GM18526 (cell line): ENCODE data around the gene SAT1.

Experiments used
- POLR2A ChIP-seq: IDR thresholded peaks from 3 replicates; pipeline ENCODE4 v1.6.1; 2011; ENCODE audit not compliant: insufficient read length; ENCODE audit errors: extremely low read depth

The SAT1 gene

DNA sequence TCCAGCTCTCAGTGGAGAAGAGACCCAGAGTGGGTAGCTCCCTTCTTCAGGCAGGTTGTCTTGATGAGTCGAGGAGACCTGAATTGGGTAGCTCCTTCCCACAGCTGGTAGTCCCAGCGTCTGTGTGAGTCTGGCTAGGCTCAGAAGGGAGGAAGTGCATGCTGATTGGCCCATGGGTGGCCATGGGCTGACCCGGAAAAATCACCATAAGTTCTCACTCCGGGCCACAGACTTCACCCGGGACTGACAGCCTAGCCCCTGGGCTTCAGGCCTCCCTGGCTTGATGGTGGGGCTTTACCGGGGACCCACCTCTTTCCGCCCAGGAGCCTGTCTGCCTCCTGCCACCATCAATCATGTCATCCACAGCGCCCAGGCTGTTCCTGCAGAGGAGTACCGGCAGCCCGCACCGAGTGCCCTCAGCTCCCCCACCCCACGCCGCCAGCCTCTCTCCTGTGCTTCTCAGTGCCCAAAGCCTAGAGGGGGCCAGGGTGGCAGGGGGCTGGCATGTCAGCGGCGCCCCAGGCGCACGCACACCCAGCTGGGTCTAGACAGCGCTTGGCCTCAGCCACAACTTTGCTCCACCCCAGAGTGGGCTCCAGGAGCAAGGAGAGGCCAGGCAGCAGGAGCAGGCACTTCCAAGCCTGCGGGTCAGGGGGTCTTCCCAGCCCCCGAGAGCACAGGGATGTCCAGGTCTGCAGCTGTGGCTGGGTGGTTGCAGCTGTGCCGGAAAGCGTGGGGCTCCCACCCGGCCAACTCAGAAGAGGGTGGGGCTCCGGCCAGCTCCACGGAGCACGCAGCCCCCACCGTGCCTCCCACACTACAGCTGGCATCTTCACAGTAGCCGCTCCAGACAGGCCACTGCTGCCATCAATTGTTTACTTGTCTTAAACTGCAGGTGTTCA is 16.1 kb upstream of the SAT1 start:
- no peak for TF ChIP-seq POLR2A

- no peak for TF ChIP-seq POLR2A
Measured at GRCh38 chrX:23770142-23770541, 12.8 kb upstream of the SAT1 start.

DNA sequence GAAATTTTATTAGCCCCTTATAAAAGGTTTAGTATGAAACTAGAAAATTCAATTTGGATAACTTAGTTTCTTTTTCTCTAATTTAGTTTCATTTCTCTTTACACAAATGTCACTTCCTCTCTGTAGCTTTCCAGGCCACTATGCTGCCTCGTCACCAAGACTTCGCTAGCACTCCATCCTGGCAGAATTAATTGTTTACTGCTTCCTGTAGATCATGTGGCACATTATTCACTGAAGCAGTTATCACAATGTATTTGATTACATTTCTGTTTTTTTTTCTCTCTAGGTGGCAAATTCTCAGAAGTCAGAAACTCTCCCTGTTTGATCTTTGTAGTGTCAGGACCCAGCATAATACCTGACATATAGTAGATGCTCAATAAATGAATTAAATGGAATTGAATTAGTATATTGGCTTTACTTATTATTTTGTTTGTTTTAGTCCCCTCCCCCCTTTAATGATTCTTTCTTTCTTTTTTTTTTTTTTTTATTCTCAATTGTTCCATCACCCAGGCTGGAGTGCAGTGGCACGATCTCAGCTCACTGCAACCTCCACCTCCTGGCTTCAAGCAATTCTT is 9.3 kb upstream of the SAT1 start:
- TF ChIP-seq POLR2A: no peak

- no peak for TF ChIP-seq POLR2A
Measured at GRCh38 chrX:23776363-23776762, 6.6 kb upstream of the SAT1 start.

DNA sequence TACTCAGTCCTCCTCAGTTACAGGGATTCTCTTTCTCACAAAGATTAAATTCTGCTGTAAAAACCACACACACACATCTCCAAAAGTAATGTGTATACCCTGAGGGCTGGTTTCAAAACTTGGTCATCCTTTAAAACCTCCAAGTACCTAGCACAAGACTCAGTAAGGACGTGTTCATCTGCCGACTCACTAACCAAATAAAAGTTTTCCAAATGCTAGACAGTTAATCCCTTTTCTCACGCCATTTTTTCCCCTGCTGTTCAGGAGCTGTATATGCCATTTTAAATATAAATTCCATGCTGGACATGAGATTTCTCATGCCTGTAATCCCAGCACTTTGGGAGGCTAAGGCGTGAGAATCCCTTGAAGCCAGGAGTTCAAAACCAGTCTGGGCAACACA is 3.9 kb upstream of the SAT1 start:
- TF ChIP-seq POLR2A: no peak

- TF ChIP-seq POLR2A: no peak
Measured at GRCh38 chrX:23782455-23782854, 518 bp upstream of the SAT1 start.

DNA sequence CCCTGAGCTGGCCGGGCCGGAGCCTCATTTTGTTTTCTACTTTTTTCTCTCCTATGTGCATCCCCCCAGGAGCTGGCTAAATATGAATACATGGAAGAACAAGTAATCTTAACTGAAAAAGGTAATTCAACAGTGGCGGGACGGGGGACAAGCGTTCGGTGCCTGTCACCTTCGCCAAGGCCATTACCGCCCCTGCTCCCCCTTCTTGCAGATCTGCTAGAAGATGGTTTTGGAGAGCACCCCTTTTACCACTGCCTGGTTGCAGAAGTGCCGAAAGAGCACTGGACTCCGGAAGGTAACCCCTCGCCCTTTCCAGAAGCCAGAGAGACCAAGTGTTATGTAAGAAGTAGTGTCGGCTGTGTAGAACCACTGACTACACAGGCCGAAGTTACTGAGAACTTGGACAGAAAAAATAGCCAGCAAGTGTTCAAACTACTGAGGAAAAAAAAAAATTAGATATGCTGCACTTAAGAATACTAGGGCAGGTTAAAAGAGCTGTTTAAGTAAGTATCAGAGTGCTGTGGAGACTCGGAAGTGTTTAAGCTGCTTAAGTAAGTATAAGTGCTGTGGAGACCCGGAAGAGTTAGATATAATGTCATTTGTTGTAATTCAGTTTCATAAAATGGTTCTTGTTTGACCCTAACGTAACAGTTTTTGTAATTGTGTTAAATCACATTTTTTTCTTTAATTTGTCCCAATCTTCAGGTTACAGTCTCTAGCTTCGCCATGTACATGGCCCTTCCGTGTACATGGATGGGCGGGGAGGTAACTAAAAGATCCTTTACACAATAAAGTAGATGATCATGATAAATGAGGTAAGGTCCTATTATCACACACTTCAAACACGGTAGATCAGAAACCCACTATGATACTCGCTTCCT is 856 bp downstream of the SAT1 start:
- no peak for TF ChIP-seq POLR2A

- TF ChIP-seq POLR2A: peak; percentile 6
Measured at GRCh38 chrX:23784470-23785331, 1.7 kb downstream of the SAT1 start.

DNA sequence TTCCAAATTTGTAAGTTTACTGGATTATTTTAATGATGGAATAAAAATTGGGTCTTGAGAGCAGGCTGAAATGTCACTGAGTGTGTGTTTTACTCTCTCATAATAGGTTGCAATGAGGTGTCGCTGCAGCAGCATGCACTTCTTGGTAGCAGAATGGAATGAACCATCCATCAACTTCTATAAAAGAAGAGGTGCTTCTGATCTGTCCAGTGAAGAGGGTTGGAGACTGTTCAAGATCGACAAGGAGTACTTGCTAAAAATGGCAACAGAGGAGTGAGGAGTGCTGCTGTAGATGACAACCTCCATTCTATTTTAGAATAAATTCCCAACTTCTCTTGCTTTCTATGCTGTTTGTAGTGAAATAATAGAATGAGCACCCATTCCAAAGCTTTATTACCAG is 2.6 kb downstream of the SAT1 start:
- TF ChIP-seq POLR2A: no peak

GRCh38 chrX:23786268-23786815 is 3.4 kb downstream of the SAT1 start:
- no peak for TF ChIP-seq POLR2A

DNA sequence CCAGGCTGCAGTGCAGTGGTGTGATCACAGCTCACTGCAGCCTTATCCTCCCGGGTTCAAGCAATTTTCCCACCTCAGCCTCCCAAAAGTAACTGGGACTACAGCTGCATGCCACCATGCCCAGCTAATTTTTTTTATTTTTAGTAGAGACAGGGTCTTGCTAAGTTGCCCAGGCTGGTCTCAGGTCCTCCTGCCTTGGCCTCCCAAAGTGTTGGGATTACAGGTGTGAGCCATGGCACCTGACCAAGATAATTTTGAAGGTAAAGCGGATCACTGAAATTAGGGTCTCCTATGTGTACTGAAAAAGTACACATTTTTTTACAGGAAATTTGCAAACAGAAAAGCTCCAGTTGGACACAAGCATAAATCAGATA is 4.8 kb downstream of the SAT1 start:
- TF ChIP-seq POLR2A: no peak

- no peak for TF ChIP-seq POLR2A
Measured at GRCh38 chrX:23788521-23788920, 5.5 kb downstream of the SAT1 start.

DNA sequence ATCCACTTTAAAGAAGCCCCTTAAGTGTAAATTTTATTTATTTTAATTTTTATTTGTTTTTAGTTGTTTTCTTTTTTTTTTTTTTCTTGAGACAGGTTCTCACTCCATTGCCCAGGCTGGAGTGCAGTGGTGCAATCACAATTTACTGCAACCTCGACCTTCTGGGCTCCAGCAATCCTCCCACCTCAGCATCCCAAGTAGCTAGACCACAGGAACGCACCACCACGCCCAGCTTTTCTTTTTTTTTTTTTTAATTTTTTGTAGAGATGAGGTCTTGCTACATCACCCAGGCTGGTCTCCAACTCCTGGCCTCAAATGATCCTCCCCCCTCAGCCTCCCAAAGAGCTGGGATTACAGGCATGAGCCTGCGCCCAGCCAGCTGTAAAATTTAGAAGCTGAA is 6.0 kb downstream of the SAT1 start:
- no peak for TF ChIP-seq POLR2A

DNA sequence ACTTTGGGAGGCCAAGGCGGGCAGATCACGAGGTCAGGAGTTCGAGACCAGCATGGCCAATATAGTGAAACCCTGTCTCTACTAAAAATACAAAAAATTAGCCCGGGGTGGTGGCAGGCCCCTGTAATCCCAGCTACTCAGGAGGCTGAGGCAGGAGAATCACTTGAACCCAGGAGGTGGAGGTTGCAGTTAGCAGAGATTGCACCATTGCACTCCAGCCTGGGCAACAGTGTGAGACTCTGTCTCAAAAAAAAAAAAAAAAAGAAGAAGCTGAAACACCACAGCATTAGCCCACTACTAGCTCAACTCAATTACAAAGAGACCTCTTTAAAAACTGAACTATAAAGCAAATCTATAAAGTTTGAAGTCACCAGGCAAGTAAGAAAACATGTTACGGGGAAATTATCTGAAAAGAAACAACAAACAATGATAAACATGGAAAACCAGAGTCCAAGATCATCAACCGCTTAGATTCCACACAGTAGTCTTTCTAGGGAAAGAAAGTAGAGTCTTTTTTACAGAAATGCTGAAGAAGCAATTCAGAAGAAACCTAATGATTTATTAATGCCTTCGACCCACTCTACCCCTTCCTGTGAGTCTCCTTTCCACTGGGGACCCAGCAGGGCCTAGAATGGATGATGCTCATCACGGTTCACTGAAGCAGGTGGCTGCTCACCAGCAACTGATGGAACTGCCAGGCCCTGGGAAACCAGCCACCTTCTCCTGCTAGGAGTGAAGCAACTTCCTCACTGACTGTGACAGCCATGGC is 6.6 kb downstream of the SAT1 start:
- TF ChIP-seq POLR2A: no peak
